ENCODE data around the gene NGF. TPM values are rescaled to one million over a fixed set of nuclear protein-coding genes. Genes with fewer than 3 reads are reported as not detected.

Gene NGF
- total and polyA plus RNA-seq, 8 donors, result 0.31 to 3.1 (median 1.8) TPM; not detected in 3

DNA sequence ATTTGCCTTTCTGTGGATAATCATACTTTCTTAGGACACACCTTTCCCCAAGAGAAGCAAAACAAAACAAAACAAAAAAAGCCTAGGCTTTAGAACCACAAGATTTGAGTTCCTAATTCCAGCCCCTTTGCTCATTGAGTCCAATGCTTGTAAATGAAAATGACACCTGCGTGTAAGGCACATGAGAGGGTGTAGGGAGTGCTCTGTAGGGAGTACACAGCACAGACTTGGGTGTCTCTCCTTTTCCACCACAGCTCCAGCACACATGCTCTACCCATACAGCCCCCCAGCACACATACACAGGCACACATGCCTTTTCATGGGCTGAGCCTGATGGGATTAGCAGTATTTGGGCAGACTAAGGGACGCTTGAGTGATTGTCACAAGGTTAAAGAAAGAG, 9.2 kb upstream of the NGF start:
- Histone ChIP-seq H3K27me3 (no peaks in the 10 kb centered on the region), H3K4me1 (no peaks in the 10 kb centered on the region), H3K27ac (no peak overlapping the region), H3K36me3 (no peaks in the 10 kb centered on the region), H3K9me3 (no peaks in the 10 kb centered on the region), H3K4me3 (no peak overlapping the region)
- no peak for TF ChIP-seq POLR2AphosphoS5 (IDR thresholded peaks at IDR 0.05)
- no peak for TF ChIP-seq CTCF (IDR thresholded peaks at IDR 0.05)
- TF ChIP-seq POLR2A (IDR thresholded peaks at IDR 0.05), result no peak
- TF ChIP-seq EP300 (IDR thresholded peaks at IDR 0.05), result no peak
- intact Hi-C loops (cut with DNase I; ENCODE audit: low total_unique reads), result no loop called here
- 78 to 91% (median 79%) methylated on average over 2 of the region's 2 CpGs for WGBS, 5 donors
- DNase-seq, result no peak

- no peak for TF ChIP-seq EP300 (IDR thresholded peaks at IDR 0.05)
- TF ChIP-seq CTCF (IDR thresholded peaks at IDR 0.05), result no peak
- TF ChIP-seq POLR2A (IDR thresholded peaks at IDR 0.05), result no peak
- TF ChIP-seq POLR2AphosphoS5 (IDR thresholded peaks at IDR 0.05), result no peak
- 60 to 90% (median 75%) methylated on average over 2 of the region's 2 CpGs for WGBS, 5 donors
- intact Hi-C loops (cut with DNase I; ENCODE audit: low total_unique reads), result no loop called here
Measured at GRCh38 chr1:115343200-115343737, 5.2 kb upstream of the NGF start.

GRCh38 chr1:115341948-115342347, 3.9 kb upstream of the NGF start:
- H3K9me3 ChIP-seq, result no peaks in the 10 kb centered on the region
- no peak overlapping the region for H3K27ac ChIP-seq
- H3K27me3 ChIP-seq, result peaks cover 7 to 25% (median 22%) of the 10 kb centered on the region in 3 donors
- peaks cover 7 to 22% (median 15%) of the 10 kb centered on the region in 4 donors for H3K4me1 ChIP-seq
- intact Hi-C loops (cut with DNase I; ENCODE audit: low total_unique reads), result no loop called here
- DNase-seq, result no peak
- H3K36me3 ChIP-seq, result no peaks in the 10 kb centered on the region
- no peak overlapping the region for H3K4me3 ChIP-seq
- WGBS, 5 donors, result 75 to 93% (median 85%) methylated on average over 2 of the region's 2 CpGs
- TF ChIP-seq POLR2A (IDR thresholded peaks at IDR 0.05) (no peak), CTCF (IDR thresholded peaks at IDR 0.05) (no peak), POLR2AphosphoS5 (IDR thresholded peaks at IDR 0.05) (no peak), EP300 (IDR thresholded peaks at IDR 0.05) (no peak)

More at GRCh38 chr1:115343200-115343737, 5.2 kb upstream of the NGF start:
- DNase-seq, result no peak
- Histone ChIP-seq H3K9me3 (no peaks in the 10 kb centered on the region), H3K4me1 (peaks cover 0 to 11% (median 3%) of the 10 kb centered on the region in 4 donors), H3K27ac (no peak overlapping the region), H3K36me3 (no peaks in the 10 kb centered on the region), H3K4me3 (no peak overlapping the region), H3K27me3 (peaks cover 5 to 14% (median 11%) of the 10 kb centered on the region in 3 donors)

DNA sequence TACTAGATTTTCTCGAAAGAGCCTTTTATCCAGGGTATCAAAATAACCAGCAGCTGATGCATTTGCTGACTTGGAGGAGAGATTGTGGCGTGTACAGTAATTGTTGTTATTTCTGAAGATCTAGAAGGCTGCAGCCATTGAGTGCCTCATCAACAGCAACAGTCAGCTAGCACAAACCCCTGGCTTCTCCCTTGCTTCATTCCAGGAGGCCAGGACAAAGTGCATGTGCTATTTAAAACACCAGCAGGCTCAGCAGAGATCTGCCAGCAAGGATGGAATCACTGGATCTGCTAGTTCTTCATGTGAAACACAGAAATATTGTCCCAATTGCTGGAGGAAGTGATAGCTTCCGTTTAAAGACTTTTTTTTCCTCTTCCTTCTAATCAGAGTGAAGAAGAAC, 2.8 kb upstream of the NGF start:
- no peak for TF ChIP-seq CTCF (IDR thresholded peaks at IDR 0.05)
- no peak for TF ChIP-seq EP300 (IDR thresholded peaks at IDR 0.05)
- no peak for TF ChIP-seq POLR2A (IDR thresholded peaks at IDR 0.05)
- TF ChIP-seq POLR2AphosphoS5 (IDR thresholded peaks at IDR 0.05), result no peak
- no peaks in the 10 kb centered on the region for H3K36me3 ChIP-seq
- 62 to 74% (median 67%) methylated on average over 3 of the region's 3 CpGs for WGBS, 5 donors
- H3K4me1 ChIP-seq, result peaks cover 7 to 33% (median 21%) of the 10 kb centered on the region in 4 donors
- H3K4me3 ChIP-seq, result no peak overlapping the region
- no peaks in the 10 kb centered on the region for H3K9me3 ChIP-seq
- intact Hi-C loops (cut with DNase I; ENCODE audit: low total_unique reads), result no loop called here
- DNase-seq, result no peak
- peaks cover 7 to 25% (median 22%) of the 10 kb centered on the region in 3 donors for H3K27me3 ChIP-seq
- H3K27ac ChIP-seq, result no peak overlapping the region

Measured in stomach (tissue), 9 donors.